OCI-LY1 (cell line): ENCODE results near the gene CLCN5.

Source experiments
- CTCF ChIP-seq: fragments of 200-600 bp; sonication (generic), shearing (Covaris generic); IDR thresholded peaks from 2 replicates; pipeline ENCODE4 v1.5.1; 2017; ENCODE audit warnings: mild to moderate bottlenecking, antibody characterized with exemption, low read length, moderate library complexity, mixed read lengths
- EZH2 ChIP-seq: fragments of 200-600 bp; sonication (generic), shearing (Covaris generic); IDR thresholded peaks from 2 replicates; pipeline ENCODE4 v1.8.0; 2017; ENCODE audit warnings: borderline replicate concordance, mixed run types, mild to moderate bottlenecking, antibody characterized with exemption, low read length, moderate library complexity, mixed read lengths

- TF ChIP-seq EZH2 = no peak
- TF ChIP-seq CTCF = no peak
These were observed 54.3 kb downstream of the CLCN5 start for GRCh38 chrX:49976682-49977197.
